GM12878 (cell line): Measurements from ENCODE around the gene AFTPH. TPM values are rescaled to one million over a fixed set of nuclear protein-coding genes. Genes with fewer than 3 reads are reported as not detected.

Experiments used
- ATAC-seq: fragments of 200-7000 bp; cut with Tn5 transposase; 3 replicates; pipeline ENCODE4 v1.9.1; 2020; ENCODE audit warnings: mild to moderate bottlenecking, moderate library complexity
- BruUV-seq: library from RNA; stranded (reverse); fragments of 400-500 nt; replicated peaks from 2 replicates; lab custom pipeline; 2021; lab: Mats Ljungman, UMichigan
- CTCF ChIA-PET: fragments of 300-600 bp; sonication (Branson Sonifier 250); formaldehyde crosslinking; extraction: SDS; loops from one replicate; lab custom pipeline; 2021; ENCODE audit warnings: inconsistent platforms; lab: Yijun Ruan, JAX
- POLR2A ChIA-PET: fragments of 350-600 bp; formaldehyde crosslinking; extraction: SDS; loops from one replicate; lab custom pipeline; 2021; ENCODE audit warnings: inconsistent platforms; lab: Charles Lee
- RAD21 ChIA-PET: fragments of 300-600 bp; sonication (Branson Sonifier 250); formaldehyde crosslinking; loops from one replicate; lab custom pipeline; 2023; ENCODE audit warnings: antibody characterized with exemption; ENCODE audit not compliant: unreplicated experiment; lab: Charles Lee
- SMC1A ChIA-PET: fragments of 300-600 bp; sonication (Branson Sonifier 250); formaldehyde crosslinking; loops from one replicate; lab custom pipeline; 2023; ENCODE audit not compliant: unreplicated experiment, uncharacterized antibody; lab: Charles Lee
- DNase-seq: peaks from one replicate; pipeline ENCODE4 v3.0.0-alpha.2; 2011; ENCODE audit warnings: low read depth, low spot score
- FAIRE-seq: peaks from 3 replicates; lab custom pipeline; 2011; peaks lifted over from hg19 to GRCh38; lab: Jason Lieb, UNC
- H2AFZ ChIP-seq: 2 replicates; pipeline ENCODE4 v1.6.0; 2011; ENCODE audit warnings: low read depth, low read length, control low read depth; ENCODE audit not compliant: control insufficient read depth
- H3K27ac ChIP-seq: 2 replicates; pipeline ENCODE4 v1.5.1; 2011; ENCODE audit warnings: control low read depth; ENCODE audit not compliant: control insufficient read depth, insufficient read depth
- H3K27me3 ChIP-seq, 2 experiments: replicated peaks in 1 of 2; 2 replicates each; pipeline versions ENCODE4 v1.6.0 to v1.6.1; 2011; ENCODE audit warnings: low read length in 1 of 2; ENCODE audit not compliant: control insufficient read depth in 2 of 2, insufficient read depth in 2 of 2
- H3K36me3 ChIP-seq, 2 experiments: 2 replicates each; pipeline ENCODE4 v1.5.1; 2011; ENCODE audit warnings: low read length in 1 of 2; ENCODE audit not compliant: control insufficient read depth in 2 of 2, insufficient read depth in 2 of 2
- H3K4me1 ChIP-seq: 2 replicates; pipeline ENCODE4 v1.6.1; 2011; ENCODE audit warnings: mild to moderate bottlenecking, low read length, moderate library complexity, mixed read lengths; ENCODE audit not compliant: control insufficient read depth, insufficient read depth
- H3K4me2 ChIP-seq: 2 replicates; pipeline ENCODE4 v1.6.0; 2011; ENCODE audit warnings: control low read depth; ENCODE audit not compliant: control insufficient read depth, insufficient read depth
- H3K4me3 ChIP-seq: fragments of 200-600 bp; sonication (generic); 2 replicates; pipeline ENCODE4 v1.5.1; 2016
- H3K79me2 ChIP-seq: 2 replicates; pipeline ENCODE4 v1.6.0; 2011; ENCODE audit warnings: low read length; ENCODE audit not compliant: control insufficient read depth, insufficient read depth
- H3K9ac ChIP-seq: 2 replicates; pipeline ENCODE4 v1.8.0; 2011; ENCODE audit warnings: low read length, control low read depth, mixed read lengths; ENCODE audit not compliant: control insufficient read depth, insufficient read depth
- H3K9me3 ChIP-seq: replicated peaks from 3 replicates; pipeline ENCODE4 v1.5.1; 2011; ENCODE audit warnings: mild to moderate bottlenecking, low read length; ENCODE audit not compliant: control insufficient read depth, insufficient read depth
- H4K20me1 ChIP-seq: 2 replicates; pipeline ENCODE4 v1.6.0; 2011; ENCODE audit not compliant: control insufficient read depth, insufficient read depth
- BCLAF1 ChIP-seq: fragments of 450-650 bp; IDR thresholded peaks from 2 replicates; pipeline ENCODE4 v1.6.1; 2017; ENCODE audit warnings: antibody characterized with exemption, mild to moderate bottlenecking, moderate library complexity
- ELK1 ChIP-seq: IDR thresholded peaks from 2 replicates; pipeline ENCODE4 v1.6.1; 2012; ENCODE audit warnings: low read depth, low read length, improper control_type of control experiment
- ESRRA ChIP-seq: IDR thresholded peaks from 2 replicates; pipeline ENCODE4 v1.6.1; 2012; ENCODE audit warnings: mild to moderate bottlenecking, low read length, improper control_type of control experiment
- FOXK2 ChIP-seq: fragments of 450-650 bp; IDR thresholded peaks from 2 replicates; pipeline ENCODE4 v1.6.1; 2017; ENCODE audit warnings: mild to moderate bottlenecking, moderate library complexity
- HDGF ChIP-seq: fragments of 450-650 bp; IDR thresholded peaks from 2 replicates; pipeline ENCODE4 v1.6.1; 2016; ENCODE audit warnings: antibody characterized with exemption
- IKZF2 ChIP-seq, 2 experiments: fragments of 450-650 bp; IDR thresholded peaks; 2 replicates each; pipeline ENCODE4 v1.6.1; 2017; ENCODE audit warnings: mild to moderate bottlenecking in 2 of 2, moderate library complexity in 2 of 2
- MXI1 ChIP-seq: fragments of 150-350 bp; IDR thresholded peaks from 2 replicates; pipeline ENCODE4 v1.6.1; 2011; ENCODE audit warnings: low read depth, mild to moderate bottlenecking, inconsistent platforms, low read length, improper control_type of control experiment
- RB1 ChIP-seq: fragments of 450-650 bp; formaldehyde crosslinking; IDR thresholded peaks from 2 replicates; pipeline ENCODE4 v1.6.1; 2017; ENCODE audit warnings: mild to moderate bottlenecking, borderline replicate concordance
- TAF1 ChIP-seq: IDR thresholded peaks from 2 replicates; pipeline ENCODE4 v1.6.1; 2011; ENCODE audit warnings: mild to moderate bottlenecking, low read depth, low read length, borderline replicate concordance
- TCF12 ChIP-seq: IDR thresholded peaks from 2 replicates; pipeline ENCODE4 v1.6.1; 2011; ENCODE audit warnings: low read depth, mild to moderate bottlenecking, low read length
- ZSCAN29 ChIP-seq: fragments of 450-650 bp; IDR thresholded peaks from 2 replicates; pipeline ENCODE4 v1.6.1; 2017; ENCODE audit warnings: mild to moderate bottlenecking, moderate library complexity
- WGBS: methylation state at CpG from one replicate; pipeline ENCODE4 v1.1.6; 2016; ENCODE audit warnings: low lambda C conversion rate; ENCODE audit not compliant: insufficient replicate concordance, insufficient coverage; ENCODE audit errors: missing lambda C conversion rate; 5-methylcytosine and 5-hydroxymethylcytosine counted together
- in situ Hi-C: fragments of 300-500 bp; cut with MboI; formaldehyde crosslinking; loops from 9 replicates; pipeline ENCODE4 v1.14.3; 2018; ENCODE audit warnings: mixed read lengths
- intact Hi-C: fragments of 100-400 bp; cut with micrococcal nuclease; formaldehyde crosslinking; loops from one replicate; pipeline ENCODE4 v1.14.2; 2022; ENCODE audit not compliant: unreplicated experiment
- polyA plus RNA-seq, 11 experiments: library from polyadenylated mRNA; depleted of rRNA in 4 of 11; unstranded in 6 of 11; stranded (reverse) in 5 of 11; fragments of >200 nt; fragmentation: Nextera tagmentation in 4 of 11; fragmentation: Illumina TruSeq in 1 of 11; extraction: Ambion mirVana in 4 of 11; extraction: Trizol in 1 of 11; gene quantifications; 1 replicate in 1 of 11; 2 replicates in 10 of 11; pipeline versions ENCODE4 v1.2.1 to v1.2.3, GENCODE V29; 2011 to 2016; ENCODE audit warnings: inconsistent platforms in 2 of 11, missing spikeins in 2 of 11, low read depth in 1 of 11
- total RNA-seq, 4 experiments: library from RNA; depleted of rRNA in 3 of 4; stranded (reverse); fragments of >200 nt in 3 of 4; fragmentation: Illumina TruSeq in 1 of 4; extraction: Trizol in 1 of 4; gene quantifications; 2 replicates each; pipeline versions ENCODE4 v1.2.1 to v1.2.3, GENCODE V29; 2013 to 2021

AFTPH gene
- total and polyA plus RNA-seq, 10 of the 15 experiments (the other 5 are each of a cell fraction or from before 2014, with no cell fraction given) = 25.6 to 77.3 (median 39.5) TPM

GRCh38 chr2:64602436-64602835 lies 78.3 kb downstream of the AFTPH start:
- RAD21 ChIA-PET = no interaction called here
- Histone ChIP-seq H3K4me2 (no peak overlapping the region), H2AFZ (no peak overlapping the region), H4K20me1 (no peaks in the 10 kb centered on the region), H3K4me1 (peaks cover 26% of the 10 kb centered on the region), H3K27me3 (no peaks in the 10 kb centered on the region), H3K36me3 (no peaks in the 10 kb centered on the region), H3K79me2 (no peaks in the 10 kb centered on the region), H3K27ac (no peak overlapping the region), H3K9me3 (no peaks in the 10 kb centered on the region; the same call in 2 of the 3 replicates), H3K9ac (no peak overlapping the region), H3K4me3 (no peak overlapping the region)
- DNase-seq = no peak
- no TSS peak for BruUV-seq
- FAIRE-seq = no peak
- in situ Hi-C loops = no loop called here
- 98% methylated on average over 11 of the region's 11 CpGs for WGBS
- CTCF ChIA-PET = no interaction called here
- SMC1A ChIA-PET = interaction anchor here (0.6 to 1.9 kb wide), 2 partner anchors 20 to 68 kb away, joined by 3 to 6 read pairs; no protein-coding TSS in a partner anchor
- TF ChIP-seq RB1 (no peak), ZSCAN29 (no peak), TAF1 (no peak), TCF12 (no peak), ELK1 (no peak), IKZF2 (IDR thresholded peaks at IDR 0.05) (no peak), ESRRA (no peak), BCLAF1 (no peak), FOXK2 (no peak), HDGF (no peak), MXI1 (no peak)
- intact Hi-C loops = no loop called here
- ATAC-seq = no peak
- POLR2A ChIA-PET = no interaction called here
